Measurements from ENCODE around the gene MT1B. TPM values are rescaled to one million over a fixed set of nuclear protein-coding genes. Genes with fewer than 3 reads are reported as not detected.

MT1B gene
- total RNA-seq, 2 experiments from 2014 or later = not detected

DNA sequence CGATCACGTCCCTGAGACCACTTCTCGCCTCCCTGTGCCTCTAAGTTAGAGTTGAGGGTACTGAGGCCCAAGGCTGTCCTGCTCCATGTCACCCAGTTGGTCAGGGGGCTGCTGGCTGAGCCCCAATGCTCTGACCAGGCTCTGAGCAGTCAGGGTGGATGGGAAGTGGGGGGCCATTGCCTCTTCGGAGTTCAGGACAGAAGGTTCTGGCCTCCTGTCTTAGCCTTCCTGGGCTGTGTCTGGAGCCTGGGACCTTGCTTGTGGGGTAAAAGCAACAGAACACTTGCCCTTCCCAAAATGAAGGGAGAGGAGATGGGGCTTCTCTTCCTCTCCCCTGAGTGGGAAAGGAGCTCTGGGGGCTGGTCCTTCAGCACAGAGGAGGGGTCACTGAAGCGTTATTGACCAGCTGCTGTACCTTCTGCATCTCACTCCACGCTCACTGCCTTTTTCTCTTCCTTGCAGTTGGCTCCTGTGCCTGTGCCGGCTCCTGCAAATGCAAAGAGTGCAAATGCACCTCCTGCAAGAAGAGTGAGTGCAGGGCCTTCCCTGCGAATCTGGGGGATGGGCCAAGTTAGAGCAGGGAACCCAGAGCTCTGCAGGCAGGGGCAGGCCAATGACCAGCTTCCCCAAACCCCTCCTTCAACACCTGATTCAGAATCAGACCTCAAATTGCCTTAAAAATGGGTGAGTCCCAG lies 31.2 kb downstream of the MT1B start:
- intact Hi-C loops (cut with micrococcal nuclease) = loop anchor here (1.0 to 5.0 kb wide), 5 partner anchors 19 to 75 kb away; partner anchors contain the start of genes MT2A and NUP93
- CTCF ChIA-PET = interaction anchor here (1.2 to 4.3 kb wide), 4 partner anchors 19 to 169 kb away, joined by 3 to 24 read pairs (median 4); no protein-coding TSS in a partner anchor
- H3K27ac Mint-ChIP-seq = peak overlapping the region; percentile 84
- peaks cover 10% of the 10 kb centered on the region for H3K36me3 Mint-ChIP-seq
- peak; percentile 26 for DNase-seq
- H3K4me1 Mint-ChIP-seq (ENCODE audit: low read depth) = peaks cover 22% of the 10 kb centered on the region
- POLR2A ChIA-PET = interaction anchor here (0.6 to 2.4 kb wide), 7 partner anchors 13 to 204 kb away, joined by 3 to 7 read pairs (median 3); partner anchors contain the start of genes MT1E, MT1G, MT1H and MT2A
- H3K4me3 Mint-ChIP-seq = peak overlapping the region; percentile 91
- peaks cover 3% of the 10 kb centered on the region for H3K9me3 Mint-ChIP-seq
- no peaks in the 10 kb centered on the region for H3K27me3 Mint-ChIP-seq

DNA sequence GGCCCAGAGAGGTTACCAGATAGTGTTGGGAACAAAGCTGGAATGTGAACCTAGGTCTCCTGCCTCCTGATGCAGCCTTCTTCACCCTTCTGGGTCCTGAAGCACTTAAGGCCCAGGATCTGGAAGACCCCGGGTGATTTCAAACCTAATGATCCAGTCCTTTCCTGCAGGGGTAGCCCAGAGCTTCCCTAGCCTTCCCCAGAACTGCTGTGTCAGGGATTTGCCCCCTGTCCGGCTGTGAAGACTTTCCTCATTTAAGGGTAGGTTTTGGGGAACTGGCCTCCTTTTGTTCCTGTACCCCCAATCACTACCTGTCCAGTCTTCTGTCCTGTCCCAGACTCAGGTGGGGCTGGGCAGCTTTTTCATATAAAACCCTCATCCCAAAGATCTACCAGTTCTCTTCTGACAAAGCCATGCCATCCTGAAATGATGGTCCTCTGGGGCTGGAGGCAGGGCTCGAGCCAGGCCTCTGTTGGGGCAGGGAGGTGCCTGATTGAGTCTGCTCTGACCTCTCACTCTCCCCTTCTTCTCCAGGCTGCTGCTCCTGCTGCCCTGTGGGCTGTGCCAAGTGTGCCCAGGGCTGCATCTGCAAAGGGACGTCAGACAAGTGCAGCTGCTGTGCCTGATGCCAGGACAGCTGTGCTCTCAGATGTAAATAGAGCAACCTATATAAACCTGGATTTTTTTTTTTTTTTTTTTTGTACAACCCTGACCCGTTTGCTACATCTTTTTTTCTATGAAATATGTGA lies 31.9 kb downstream of the MT1B start:
- CTCF ChIA-PET = interaction anchor here (1.2 to 4.3 kb wide), 4 partner anchors 18 to 169 kb away, joined by 3 to 24 read pairs (median 4); no protein-coding TSS in a partner anchor
- H3K27me3 Mint-ChIP-seq = no peaks in the 10 kb centered on the region
- POLR2A ChIA-PET = interaction anchor here (0.7 to 2.4 kb wide), 5 partner anchors 15 to 205 kb away, joined by 3 to 7 read pairs (median 3); partner anchors contain the start of genes MT1E, MT1G and MT2A

DNA sequence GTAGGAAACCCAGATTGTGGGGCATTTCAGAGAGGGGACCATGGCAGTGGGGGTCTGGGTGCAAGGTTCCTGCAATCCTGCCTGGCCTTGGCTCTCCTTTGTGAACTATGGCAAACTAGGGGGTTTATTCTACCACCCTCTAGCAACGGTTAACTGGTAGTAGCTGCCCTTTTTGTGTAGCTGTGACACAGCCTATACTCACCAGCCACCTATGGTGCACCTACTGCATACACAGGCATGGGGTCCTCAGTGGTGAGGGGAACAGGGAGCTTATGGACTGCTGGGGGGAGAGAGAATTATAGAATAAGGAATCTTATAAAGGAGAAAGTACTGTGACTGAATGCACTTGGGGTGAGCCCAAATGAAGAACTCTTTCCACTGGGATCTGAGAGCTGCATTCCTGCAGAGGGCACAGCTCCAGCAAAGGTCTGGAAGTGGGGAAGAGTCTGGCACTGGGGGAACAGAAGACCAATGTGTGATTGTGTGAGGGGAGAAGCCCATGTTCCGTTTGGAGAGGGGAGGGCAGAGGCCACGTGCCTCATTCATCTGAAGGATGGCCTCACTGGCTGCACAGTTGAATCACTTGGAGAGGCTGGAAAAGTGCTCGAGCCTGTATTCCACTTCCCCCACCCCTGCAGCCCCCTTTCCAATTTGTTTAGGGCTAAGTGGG lies 32.7 kb downstream of the MT1B start:
- H3K27ac Mint-ChIP-seq = no peak overlapping the region
- peaks cover 10% of the 10 kb centered on the region for H3K36me3 Mint-ChIP-seq
- peak overlapping the region; percentile 1 for H3K4me3 Mint-ChIP-seq
- CTCF ChIA-PET = interaction anchor here (1.3 to 4.3 kb wide), 2 partner anchors 17 to 170 kb away, joined by 3 to 24 read pairs; no protein-coding TSS in a partner anchor
- peaks cover 22% of the 10 kb centered on the region for H3K4me1 Mint-ChIP-seq (ENCODE audit: low read depth)
- H3K9me3 Mint-ChIP-seq = peaks cover 3% of the 10 kb centered on the region
- POLR2A ChIA-PET = interaction anchor here (2.4 kb wide), 1 partner anchor 59 kb away, joined by 7 read pairs; the partner anchor contains the start of gene MT1E
- intact Hi-C loops (cut with micrococcal nuclease) = loop anchor here (5.0 kb wide), 1 partner anchor 42 kb away; no protein-coding TSS in a partner anchor
- DNase-seq = no peak
- H3K27me3 Mint-ChIP-seq = no peaks in the 10 kb centered on the region

More for the DNA sequence above, 31.9 kb downstream of the MT1B start:
- Mint-ChIP-seq H3K4me3 (peak overlapping the region; percentile 91), H3K27ac (no peak overlapping the region), H3K36me3 (peaks cover 10% of the 10 kb centered on the region), H3K4me1 (ENCODE audit: low read depth) (peaks cover 22% of the 10 kb centered on the region), H3K9me3 (peaks cover 3% of the 10 kb centered on the region)
- intact Hi-C loops (cut with micrococcal nuclease) = loop anchor here (2.0 to 5.0 kb wide), 2 partner anchors 21 to 41 kb away; no protein-coding TSS in a partner anchor
- DNase-seq = no peak

DNA sequence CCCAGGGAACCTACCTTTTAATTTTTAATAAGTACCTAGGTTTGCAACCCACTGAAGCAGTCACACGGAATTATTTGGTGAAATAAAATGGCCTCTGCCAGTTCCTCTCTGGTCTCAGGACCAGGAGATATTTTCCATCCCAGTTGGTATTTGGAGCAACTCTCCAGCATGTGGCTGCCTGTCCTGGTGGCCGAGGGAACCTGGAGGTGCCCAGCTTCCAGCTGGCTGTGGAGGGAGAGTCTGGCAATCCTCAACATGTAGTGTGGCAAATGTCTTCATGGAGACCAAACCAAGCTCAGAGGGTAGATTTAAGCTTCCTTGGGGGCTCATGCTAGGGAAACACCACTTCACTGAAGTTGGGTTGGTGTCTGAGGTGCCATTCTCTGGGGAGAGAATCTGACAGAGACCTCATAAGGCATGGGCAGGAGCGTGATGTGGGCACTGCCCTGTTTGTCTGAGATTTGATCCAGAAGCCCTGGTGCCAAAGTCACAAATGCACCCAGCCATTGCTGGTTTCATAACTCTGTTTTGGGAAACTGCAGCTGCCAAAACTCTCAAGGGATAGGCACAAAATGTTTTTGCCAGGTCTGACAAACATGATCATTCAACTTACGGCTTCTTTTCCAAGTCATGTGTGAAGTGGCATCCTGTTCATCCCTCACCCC lies 33.4 kb downstream of the MT1B start:
- Mint-ChIP-seq H3K9me3 (peaks cover 3% of the 10 kb centered on the region), H3K4me3 (no peak overlapping the region), H3K27ac (no peak overlapping the region), H3K36me3 (peaks cover 10% of the 10 kb centered on the region), H3K27me3 (no peaks in the 10 kb centered on the region), H3K4me1 (ENCODE audit: low read depth) (peaks cover 22% of the 10 kb centered on the region)
- CTCF ChIA-PET = interaction anchor here (4.3 kb wide), 1 partner anchor 17 kb away, joined by 24 read pairs; no protein-coding TSS in a partner anchor
- intact Hi-C loops (cut with micrococcal nuclease) = loop anchor here (5.0 kb wide), 1 partner anchor 43 kb away; no protein-coding TSS in a partner anchor
- POLR2A ChIA-PET = no interaction called here
- DNase-seq = no peak

DNA sequence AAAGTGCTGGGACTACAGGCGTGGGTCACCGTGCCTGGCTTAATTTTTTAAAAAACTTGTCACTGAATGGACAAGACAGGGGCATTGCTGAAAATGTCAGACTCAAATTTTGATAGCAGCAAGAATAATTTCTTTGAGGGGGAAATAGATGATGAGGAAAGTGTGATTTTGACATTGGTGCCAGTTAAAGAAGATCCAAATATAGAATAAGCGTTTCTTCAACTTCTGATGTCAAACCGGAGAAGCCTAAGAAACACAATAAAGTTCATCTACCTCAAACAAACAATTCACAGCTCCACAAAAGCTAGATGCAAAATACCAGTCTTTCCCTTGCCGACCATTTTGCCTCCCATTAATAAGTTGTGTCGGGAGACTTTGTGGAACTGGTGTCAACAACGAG lies 35.1 kb downstream of the MT1B start:
- peaks cover 3% of the 10 kb centered on the region for H3K9me3 Mint-ChIP-seq
- no peak for DNase-seq
- no peaks in the 10 kb centered on the region for H3K27me3 Mint-ChIP-seq
- H3K27ac Mint-ChIP-seq = no peak overlapping the region
- POLR2A ChIA-PET = interaction anchor here (0.6 kb wide), 1 partner anchor 10 kb away, joined by 3 read pairs; no protein-coding TSS in a partner anchor
- peaks cover 10% of the 10 kb centered on the region for H3K36me3 Mint-ChIP-seq
- peaks cover 16% of the 10 kb centered on the region for H3K4me1 Mint-ChIP-seq (ENCODE audit: low read depth)
- CTCF ChIA-PET = no interaction called here
- intact Hi-C loops (cut with micrococcal nuclease) = no loop called here
- no peak overlapping the region for H3K4me3 Mint-ChIP-seq

DNA sequence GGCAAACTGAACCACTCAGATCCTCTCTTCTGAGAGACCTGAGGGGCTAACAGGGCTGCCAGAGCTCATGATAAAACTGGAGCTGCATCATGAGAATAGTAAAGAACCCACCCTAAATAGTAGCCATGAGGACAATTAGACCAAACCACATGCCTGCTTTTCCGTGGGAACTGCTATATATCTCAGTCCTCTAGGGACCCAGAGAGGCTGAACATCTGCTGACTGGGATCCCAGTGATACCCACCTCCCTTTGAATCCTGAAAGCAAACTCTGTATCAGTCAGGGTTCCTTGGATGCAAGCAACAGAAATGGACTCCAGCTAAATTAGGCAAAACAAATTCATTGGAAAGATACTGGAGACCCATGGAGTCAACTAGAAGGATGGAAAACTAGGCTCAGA lies 37.1 kb downstream of the MT1B start:
- intact Hi-C loops (cut with micrococcal nuclease) = no loop called here
- no peaks in the 10 kb centered on the region for H3K27me3 Mint-ChIP-seq
- peaks cover 10% of the 10 kb centered on the region for H3K36me3 Mint-ChIP-seq
- DNase-seq = no peak
- peaks cover 5% of the 10 kb centered on the region for H3K4me1 Mint-ChIP-seq (ENCODE audit: low read depth)
- POLR2A ChIA-PET = no interaction called here
- no peak overlapping the region for H3K4me3 Mint-ChIP-seq
- H3K9me3 Mint-ChIP-seq = peaks cover 3% of the 10 kb centered on the region
- no peak overlapping the region for H3K27ac Mint-ChIP-seq
- CTCF ChIA-PET = interaction anchor here (1.3 kb wide), 1 partner anchor 88 kb away, joined by 3 read pairs; no protein-coding TSS in a partner anchor

- H3K4me1 Mint-ChIP-seq (ENCODE audit: low read depth) = peaks cover 1% of the 10 kb centered on the region
- no peak overlapping the region for H3K27ac Mint-ChIP-seq
- ChIA-PET CTCF (interaction anchor here (1.3 kb wide), 1 partner anchor 89 kb away, joined by 3 read pairs; no protein-coding TSS in a partner anchor), POLR2A (no interaction called here)
- DNase-seq = no peak
- H3K36me3 Mint-ChIP-seq = peaks cover 10% of the 10 kb centered on the region
- intact Hi-C loops (cut with micrococcal nuclease) = no loop called here
- peaks cover 3% of the 10 kb centered on the region for H3K9me3 Mint-ChIP-seq
- H3K27me3 Mint-ChIP-seq = no peaks in the 10 kb centered on the region
- no peak overlapping the region for H3K4me3 Mint-ChIP-seq
These were observed 37.5 kb downstream of the MT1B start for GRCh38 chr16:56689171-56689570.

GRCh38 chr16:56690420-56691122 lies 38.9 kb downstream of the MT1B start:
- Mint-ChIP-seq H3K27ac (no peak overlapping the region), H3K27me3 (no peaks in the 10 kb centered on the region), H3K9me3 (peaks cover 3% of the 10 kb centered on the region), H3K4me3 (no peak overlapping the region), H3K36me3 (peaks cover 10% of the 10 kb centered on the region), H3K4me1 (ENCODE audit: low read depth) (no peaks in the 10 kb centered on the region)
- no peak for DNase-seq
- intact Hi-C loops (cut with micrococcal nuclease) = no loop called here
- ChIA-PET CTCF (no interaction called here), POLR2A (no interaction called here)

DNA sequence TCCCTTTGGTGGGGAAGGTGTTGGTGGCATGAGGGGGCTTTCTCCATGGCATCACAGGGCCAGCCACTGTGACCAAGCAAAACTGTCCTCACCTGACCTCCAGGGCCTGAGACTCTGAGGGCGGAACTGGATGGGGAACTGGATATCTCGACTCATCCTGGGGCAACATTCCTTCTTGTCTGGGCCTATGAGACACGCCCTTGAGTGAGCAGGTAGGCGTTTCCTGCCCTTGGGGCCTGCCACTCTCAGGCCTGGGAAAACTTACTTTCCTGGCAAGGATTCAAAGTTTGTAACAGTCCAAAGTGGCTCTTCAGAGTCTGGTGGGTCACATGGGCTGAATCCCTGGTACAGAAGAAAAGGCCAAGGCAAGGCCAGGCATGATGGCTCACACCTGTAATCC lies 40.2 kb downstream of the MT1B start:
- POLR2A ChIA-PET = no interaction called here
- intact Hi-C loops (cut with micrococcal nuclease) = no loop called here
- H3K27ac Mint-ChIP-seq = no peak overlapping the region
- H3K27me3 Mint-ChIP-seq = no peaks in the 10 kb centered on the region
- no peaks in the 10 kb centered on the region for H3K9me3 Mint-ChIP-seq
- CTCF ChIA-PET = no interaction called here
- H3K4me1 Mint-ChIP-seq (ENCODE audit: low read depth) = no peaks in the 10 kb centered on the region
- peaks cover 2% of the 10 kb centered on the region for H3K36me3 Mint-ChIP-seq
- no peak overlapping the region for H3K4me3 Mint-ChIP-seq
- no peak for DNase-seq

DNA sequence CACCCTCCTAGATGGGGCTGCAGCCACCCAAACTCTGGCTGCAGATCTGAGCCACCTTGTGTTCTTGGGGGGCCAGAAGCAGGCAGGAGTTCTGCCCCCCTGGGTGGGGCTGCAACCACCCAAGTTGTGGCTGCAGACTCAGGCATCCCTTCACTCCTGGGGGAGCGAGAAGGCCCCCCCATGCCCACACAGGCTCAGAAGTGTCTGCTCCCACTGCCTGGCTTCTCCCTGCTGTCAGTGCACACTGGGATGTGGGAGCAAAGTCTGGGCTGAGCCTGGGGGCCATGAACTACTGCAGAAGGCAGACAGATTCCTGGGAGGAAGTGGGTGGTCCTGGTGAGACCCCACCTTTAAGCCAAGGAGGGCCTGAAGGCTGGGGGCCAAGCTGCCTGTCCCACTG lies 43.6 kb downstream of the MT1B start:
- DNase-seq = no peak
- Mint-ChIP-seq H3K36me3 (no peaks in the 10 kb centered on the region), H3K27ac (no peak overlapping the region), H3K27me3 (no peaks in the 10 kb centered on the region), H3K4me3 (no peak overlapping the region), H3K9me3 (no peaks in the 10 kb centered on the region), H3K4me1 (ENCODE audit: low read depth) (no peaks in the 10 kb centered on the region)
- ChIA-PET CTCF (interaction anchor here (0.7 kb wide), 1 partner anchor 11 kb away, joined by 4 read pairs; no protein-coding TSS in a partner anchor), POLR2A (no interaction called here)
- intact Hi-C loops (cut with micrococcal nuclease) = no loop called here

Measured in activated CD4-positive, alpha-beta memory T cell treated with anti-CD3 and anti-CD28 coated beads for 36 hours (primary cell).